Activated naive CD4-positive, alpha-beta T cell treated with anti-CD3 and anti-CD28 coated beads for 36 hours (primary cell): ENCODE results near the gene KRT20. TPM values are rescaled to one million over a fixed set of nuclear protein-coding genes. Genes with fewer than 3 reads are reported as not detected.
"Not testable (repeated sequence)": the region's sequence is repeated elsewhere in the genome, so short reads cannot be mapped to it uniquely, and the experiment has no call there.

Experiments
- CTCF ChIA-PET: fragments of 350-600 bp; sonication (Branson Sonifier 250); formaldehyde crosslinking; loops from one replicate; lab custom pipeline; 2021; ENCODE audit warnings: antibody characterized with exemption; lab: Charles Lee
- DNase-seq: peaks from one replicate; pipeline ENCODE4 v3.0.0-alpha.2; 2020
- H3K27ac Mint-ChIP-seq: one replicate; pipeline ENCODE4 v1.8.0; 2021; ENCODE audit warnings: mild to moderate bottlenecking, mixed read lengths
- H3K27me3 Mint-ChIP-seq: one replicate; pipeline ENCODE4 v1.8.0; 2021; ENCODE audit warnings: low read depth, mixed read lengths
- H3K36me3 Mint-ChIP-seq: one replicate; pipeline ENCODE4 v1.8.0; 2021; ENCODE audit warnings: low read depth, mixed read lengths
- H3K4me1 Mint-ChIP-seq: one replicate; pipeline ENCODE4 v1.8.0; 2021; ENCODE audit warnings: low read depth, mixed read lengths
- H3K4me3 Mint-ChIP-seq: one replicate; pipeline ENCODE4 v1.8.0; 2021; ENCODE audit warnings: mild to moderate bottlenecking, moderate library complexity, mixed read lengths
- H3K9me3 Mint-ChIP-seq: one replicate; pipeline ENCODE4 v1.8.0; 2021; ENCODE audit warnings: mixed read lengths
- intact Hi-C: fragments of 100-400 bp; cut with micrococcal nuclease; formaldehyde crosslinking; loops from one replicate; pipeline ENCODE4 v1.15.1; 2023
- total RNA-seq, 2 experiments: library from RNA; stranded (reverse); gene quantifications; one replicate each; pipeline ENCODE4 v1.2.3, GENCODE V29; 2021

Gene KRT20
- total RNA-seq, 2 experiments from 2014 or later, result not detected

GRCh38 chr17:40866838-40867237, 18.2 kb downstream of the KRT20 start, which contains the start of gene KRT12:
Gene KRT12 (minus strand): TSS chr17:40867223. CDS start chr17:40867186, 37 bp downstream.
- H3K36me3 Mint-ChIP-seq, result no peaks in the 10 kb centered on the region

GRCh38 chr17:40864661-40865390, 20.2 kb downstream of the KRT20 start:
- Mint-ChIP-seq H3K36me3 (no peaks in the 10 kb centered on the region), H3K9me3 (no peaks in the 10 kb centered on the region), H3K27ac (no peak overlapping the region), H3K4me3 (no peak overlapping the region), H3K27me3 (peaks cover 4% of the 10 kb centered on the region), H3K4me1 (no peaks in the 10 kb centered on the region)
- no peak for DNase-seq
- intact Hi-C loops, result no loop called here
- CTCF ChIA-PET, result interaction anchor here (0.5 kb wide), 1 partner anchor 43 kb away, joined by 3 read pairs; no protein-coding TSS in a partner anchor

More at GRCh38 chr17:40866838-40867237, 18.2 kb downstream of the KRT20 start, which contains the start of gene KRT12:
- H3K4me3 Mint-ChIP-seq, result no peak within 1 kb of the TSS
- H3K27ac Mint-ChIP-seq, result no peak within 1 kb of the TSS
- H3K27me3 Mint-ChIP-seq, result peaks cover 6% of the 10 kb centered on the region
- no peaks in the 10 kb centered on the region for H3K9me3 Mint-ChIP-seq
- intact Hi-C loops, result no loop called here
- no peaks in the 10 kb centered on the region for H3K4me1 Mint-ChIP-seq
- CTCF ChIA-PET, result interaction anchor here (1.1 kb wide), 1 partner anchor 10 kb away, joined by 5 read pairs; no protein-coding TSS in a partner anchor
- DNase-seq, result no peak

GRCh38 chr17:40862985-40863733, 21.9 kb downstream of the KRT20 start:
- no peak overlapping the region for H3K4me3 Mint-ChIP-seq
- CTCF ChIA-PET, result no interaction called here
- DNase-seq, result peak; percentile 12
- peaks cover 4% of the 10 kb centered on the region for H3K27me3 Mint-ChIP-seq
- no peaks in the 10 kb centered on the region for H3K4me1 Mint-ChIP-seq
- no peaks in the 10 kb centered on the region for H3K9me3 Mint-ChIP-seq
- no peaks in the 10 kb centered on the region for H3K36me3 Mint-ChIP-seq
- no peak overlapping the region for H3K27ac Mint-ChIP-seq
- intact Hi-C loops, result no loop called here

- H3K27me3 Mint-ChIP-seq, result no peaks in the 10 kb centered on the region
- DNase-seq, result no peak
- no peak overlapping the region for H3K27ac Mint-ChIP-seq
- intact Hi-C loops, result loop anchor here (5.0 kb wide), 1 partner anchor 463 kb away; no protein-coding TSS in a partner anchor
- CTCF ChIA-PET, result interaction anchor here (0.7 to 1.7 kb wide), 2 partner anchors 803 to 804 kb away, joined by 3 to 4 read pairs; no protein-coding TSS in a partner anchor
- no peaks in the 10 kb centered on the region for H3K36me3 Mint-ChIP-seq
- H3K4me1 Mint-ChIP-seq, result peaks cover 2% of the 10 kb centered on the region
- H3K4me3 Mint-ChIP-seq, result no peak overlapping the region
- H3K9me3 Mint-ChIP-seq, result no peaks in the 10 kb centered on the region
Observed at GRCh38 chr17:40859536-40859935, 25.5 kb downstream of the KRT20 start.

GRCh38 chr17:40858667-40859066, 26.4 kb downstream of the KRT20 start:
- H3K4me3 Mint-ChIP-seq, DNase-seq, H3K4me1 Mint-ChIP-seq, H3K36me3 Mint-ChIP-seq, H3K27me3 Mint-ChIP-seq, H3K27ac Mint-ChIP-seq, H3K9me3 Mint-ChIP-seq: not testable (repeated sequence)
- intact Hi-C loops, result loop anchor here (5.0 kb wide), 1 partner anchor 464 kb away; no protein-coding TSS in a partner anchor
- CTCF ChIA-PET, result interaction anchor here (0.7 to 1.7 kb wide), 3 partner anchors 98 to 804 kb away, joined by 3 to 4 read pairs (median 4); no protein-coding TSS in a partner anchor

GRCh38 chr17:40857535-40857934, 27.5 kb downstream of the KRT20 start:
- H3K4me1 Mint-ChIP-seq, result peaks cover 2% of the 10 kb centered on the region

GRCh38 chr17:40854175-40854814, 30.7 kb downstream of the KRT20 start:
- H3K9me3 Mint-ChIP-seq, result no peaks in the 10 kb centered on the region
- H3K4me1 Mint-ChIP-seq, result peaks cover 2% of the 10 kb centered on the region

More at GRCh38 chr17:40857535-40857934, 27.5 kb downstream of the KRT20 start:
- no peak for DNase-seq
- intact Hi-C loops, result loop anchor here (1.0 to 5.0 kb wide), 3 partner anchors 465 to 791 kb away; no protein-coding TSS in a partner anchor
- H3K27ac Mint-ChIP-seq, result no peak overlapping the region
- CTCF ChIA-PET, result interaction anchor here (0.7 to 2.1 kb wide), 5 partner anchors 11 to 791 kb away, joined by 3 to 10 read pairs (median 3); no protein-coding TSS in a partner anchor
- peaks cover 1% of the 10 kb centered on the region for H3K27me3 Mint-ChIP-seq
- no peaks in the 10 kb centered on the region for H3K36me3 Mint-ChIP-seq
- H3K4me3 Mint-ChIP-seq, result no peak overlapping the region
- no peaks in the 10 kb centered on the region for H3K9me3 Mint-ChIP-seq

GRCh38 chr17:40852364-40852763, 32.7 kb downstream of the KRT20 start:
- intact Hi-C loops, result loop anchor here (5.0 kb wide), 1 partner anchor 50 kb away; no protein-coding TSS in a partner anchor
- Mint-ChIP-seq H3K27ac (no peak overlapping the region), H3K4me1 (peaks cover 2% of the 10 kb centered on the region), H3K4me3 (no peak overlapping the region), H3K9me3 (no peaks in the 10 kb centered on the region), H3K36me3 (no peaks in the 10 kb centered on the region), H3K27me3 (peaks cover 5% of the 10 kb centered on the region)
- CTCF ChIA-PET, result no interaction called here
- no peak for DNase-seq

More at GRCh38 chr17:40854175-40854814, 30.7 kb downstream of the KRT20 start:
- no peak for DNase-seq
- Mint-ChIP-seq H3K36me3 (no peaks in the 10 kb centered on the region), H3K27me3 (peaks cover 5% of the 10 kb centered on the region), H3K27ac (no peak overlapping the region), H3K4me3 (no peak overlapping the region)
- intact Hi-C loops, result loop anchor here (5.0 kb wide), 1 partner anchor 52 kb away; no protein-coding TSS in a partner anchor
- CTCF ChIA-PET, result interaction anchor here (1.3 to 2.8 kb wide), 4 partner anchors 15 to 809 kb away, joined by 4 to 7 read pairs (median 4); no protein-coding TSS in a partner anchor

GRCh38 chr17:40850293-40850972, 34.6 kb downstream of the KRT20 start:
- CTCF ChIA-PET, result no interaction called here

GRCh38 chr17:40849723-40850122, 35.3 kb downstream of the KRT20 start:
- H3K4me1 Mint-ChIP-seq, result no peaks in the 10 kb centered on the region
- H3K4me3 Mint-ChIP-seq, result no peak overlapping the region
- H3K36me3 Mint-ChIP-seq, result no peaks in the 10 kb centered on the region
- no peaks in the 10 kb centered on the region for H3K9me3 Mint-ChIP-seq
- peaks cover 12% of the 10 kb centered on the region for H3K27me3 Mint-ChIP-seq
- no peak for DNase-seq
- H3K27ac Mint-ChIP-seq, result no peak overlapping the region
- intact Hi-C loops, result loop anchor here (5.0 kb wide), 1 partner anchor 47 kb away; no protein-coding TSS in a partner anchor
- CTCF ChIA-PET, result interaction anchor here (0.9 kb wide), 1 partner anchor 234 kb away, joined by 3 read pairs; no protein-coding TSS in a partner anchor

More at GRCh38 chr17:40850293-40850972, 34.6 kb downstream of the KRT20 start:
- Mint-ChIP-seq H3K36me3 (no peaks in the 10 kb centered on the region), H3K9me3 (no peaks in the 10 kb centered on the region), H3K27ac (no peak overlapping the region), H3K4me3 (no peak overlapping the region), H3K4me1 (no peaks in the 10 kb centered on the region), H3K27me3 (peaks cover 9% of the 10 kb centered on the region)
- intact Hi-C loops, result loop anchor here (5.0 kb wide), 1 partner anchor 48 kb away; no protein-coding TSS in a partner anchor
- no peak for DNase-seq

GRCh38 chr17:40848583-40849235, 36.3 kb downstream of the KRT20 start:
- no peak overlapping the region for H3K4me3 Mint-ChIP-seq
- H3K36me3 Mint-ChIP-seq, result no peaks in the 10 kb centered on the region
- no peak for DNase-seq
- CTCF ChIA-PET, result no interaction called here
- H3K9me3 Mint-ChIP-seq, result no peaks in the 10 kb centered on the region
- intact Hi-C loops, result no loop called here
- H3K4me1 Mint-ChIP-seq, result no peaks in the 10 kb centered on the region
- H3K27ac Mint-ChIP-seq, result no peak overlapping the region
- peaks cover 15% of the 10 kb centered on the region for H3K27me3 Mint-ChIP-seq
